Suprapubic skin (tissue), 4 donors: ENCODE results near the gene WSCD1.

Source experiments
- EP300 ChIP-seq: sonication (generic); formaldehyde crosslinking; IDR thresholded peaks from one replicate; pipeline ENCODE4 v1.6.1; 2017; ENCODE audit warnings: antibody characterized with exemption
- POLR2A ChIP-seq, 2 donors: fragments of 450-650 bp; IDR thresholded peaks; one replicate each; pipeline ENCODE4 v1.6.1; 2017; ENCODE audit warnings: antibody characterized with exemption in 2 of 2, mild to moderate bottlenecking in 2 of 2, moderate library complexity in 2 of 2
- POLR2AphosphoS5 ChIP-seq, 3 donors: sonication (generic); formaldehyde crosslinking; IDR thresholded peaks; one replicate each; pipeline ENCODE4 v1.6.1; 2017; ENCODE audit warnings: antibody characterized with exemption in 3 of 3
- TF ChIP-seq, protein P1 (sequence below), 2 donors: fragments of 200-600 bp in 1 of 2; fragments of 450-650 bp in 1 of 2; sonication (generic) in 1 of 2; IDR thresholded peaks; one replicate each; pipeline ENCODE4 v1.5.1; 2016 to 2019; ENCODE audit warnings: antibody characterized with exemption in 2 of 2, mild to moderate bottlenecking in 1 of 2, moderate library complexity in 1 of 2

DNA sequence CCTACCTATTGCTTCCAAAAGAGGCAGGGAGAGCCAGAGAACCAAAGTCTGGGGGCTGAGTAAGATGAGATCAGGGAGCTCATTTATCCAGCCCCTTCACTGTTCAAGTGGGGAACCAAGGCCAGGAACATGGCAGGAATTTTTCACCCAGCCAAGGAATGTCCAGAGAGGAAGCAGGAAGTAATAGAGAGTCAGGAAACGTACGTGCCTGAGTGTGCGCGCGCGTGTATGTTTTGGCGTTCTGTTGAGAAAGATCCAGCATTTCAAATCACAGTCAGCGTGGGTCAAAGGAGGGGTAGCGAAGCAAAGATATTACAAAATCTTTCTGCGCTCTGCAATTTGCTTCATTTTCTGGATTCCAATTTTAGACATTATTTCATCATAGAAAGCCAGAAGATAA, 41.9 kb upstream of the WSCD1 start:
- TF ChIP-seq, protein P1, sequence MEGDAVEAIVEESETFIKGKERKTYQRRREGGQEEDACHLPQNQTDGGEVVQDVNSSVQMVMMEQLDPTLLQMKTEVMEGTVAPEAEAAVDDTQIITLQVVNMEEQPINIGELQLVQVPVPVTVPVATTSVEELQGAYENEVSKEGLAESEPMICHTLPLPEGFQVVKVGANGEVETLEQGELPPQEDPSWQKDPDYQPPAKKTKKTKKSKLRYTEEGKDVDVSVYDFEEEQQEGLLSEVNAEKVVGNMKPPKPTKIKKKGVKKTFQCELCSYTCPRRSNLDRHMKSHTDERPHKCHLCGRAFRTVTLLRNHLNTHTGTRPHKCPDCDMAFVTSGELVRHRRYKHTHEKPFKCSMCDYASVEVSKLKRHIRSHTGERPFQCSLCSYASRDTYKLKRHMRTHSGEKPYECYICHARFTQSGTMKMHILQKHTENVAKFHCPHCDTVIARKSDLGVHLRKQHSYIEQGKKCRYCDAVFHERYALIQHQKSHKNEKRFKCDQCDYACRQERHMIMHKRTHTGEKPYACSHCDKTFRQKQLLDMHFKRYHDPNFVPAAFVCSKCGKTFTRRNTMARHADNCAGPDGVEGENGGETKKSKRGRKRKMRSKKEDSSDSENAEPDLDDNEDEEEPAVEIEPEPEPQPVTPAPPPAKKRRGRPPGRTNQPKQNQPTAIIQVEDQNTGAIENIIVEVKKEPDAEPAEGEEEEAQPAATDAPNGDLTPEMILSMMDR (IDR thresholded peaks at IDR 0.05) = no peak
- TF ChIP-seq POLR2AphosphoS5 (IDR thresholded peaks at IDR 0.05) (no peak), POLR2A (IDR thresholded peaks at IDR 0.05) (no peak), EP300 (no peak)
